Measurements from ENCODE around the gene ATP7B.
"Not testable (repeated sequence)": the region's sequence is repeated elsewhere in the genome, so short reads cannot be mapped to it uniquely, and the experiment has no call there.

The ATP7B gene

DNA sequence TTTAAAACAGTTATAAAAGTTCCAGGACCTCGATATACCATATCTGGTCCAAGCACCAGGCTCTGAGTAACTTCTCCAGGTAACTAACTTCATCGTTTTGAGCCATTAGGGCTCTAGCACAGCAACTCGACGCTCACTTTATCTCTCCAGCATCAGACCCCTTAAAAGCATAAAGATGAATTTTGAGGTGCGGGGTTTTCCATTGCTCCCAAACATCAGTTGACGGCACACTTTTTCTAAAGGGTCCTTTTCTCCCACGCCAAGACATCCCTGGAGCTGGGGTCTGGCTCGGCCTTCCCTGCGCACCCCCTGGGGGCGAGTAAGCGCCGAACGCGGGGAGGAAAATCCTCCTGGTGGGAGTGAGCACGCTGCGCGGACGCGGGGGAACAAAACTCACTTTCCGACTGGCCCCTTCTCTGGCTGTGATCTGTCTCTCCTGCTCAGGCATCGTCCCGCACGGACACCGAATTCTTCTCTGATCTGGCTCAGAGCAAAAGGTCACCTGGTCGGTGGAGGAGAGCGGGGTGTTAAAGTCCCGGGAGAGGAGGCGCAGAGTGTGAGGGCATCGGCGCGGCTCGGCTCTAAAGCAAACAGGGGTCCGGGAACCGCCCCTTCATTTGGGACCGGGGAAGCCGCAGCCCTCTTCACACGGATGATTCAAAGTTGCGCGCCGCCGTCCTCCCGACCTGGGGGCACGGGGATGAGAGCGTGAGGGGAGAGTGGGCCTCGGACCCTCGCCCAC, at the start of gene ATP7B:
Gene ATP7B, minus strand, starts transcription at position 561 of the 742 bp plus-strand sequence. Its CDS starts 113 bp downstream, at position 448.
- peak in 9 of 56 donors; percentile 6 to 44 (median 29) for DNase-seq

DNA sequence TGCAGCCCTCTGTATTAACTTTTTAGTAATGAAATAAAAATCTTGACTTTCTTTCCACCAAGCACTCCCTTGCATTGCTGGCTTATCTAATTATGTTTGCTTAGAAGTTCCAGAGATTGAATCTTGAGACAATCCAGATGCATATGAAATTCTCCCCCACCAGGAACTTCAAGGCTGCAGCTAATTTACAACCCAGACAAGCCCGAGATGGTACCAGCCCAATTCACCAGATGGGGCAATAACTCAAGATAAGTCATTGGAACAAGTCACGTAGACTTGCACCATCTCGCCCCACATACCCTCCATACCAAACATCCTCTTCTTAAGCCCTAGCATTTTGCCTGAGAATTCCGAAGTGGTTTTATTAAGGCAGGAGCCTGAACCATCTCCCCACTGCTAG, 42.2 kb upstream of the ATP7B start:
- DNase-seq: no peak

DNA sequence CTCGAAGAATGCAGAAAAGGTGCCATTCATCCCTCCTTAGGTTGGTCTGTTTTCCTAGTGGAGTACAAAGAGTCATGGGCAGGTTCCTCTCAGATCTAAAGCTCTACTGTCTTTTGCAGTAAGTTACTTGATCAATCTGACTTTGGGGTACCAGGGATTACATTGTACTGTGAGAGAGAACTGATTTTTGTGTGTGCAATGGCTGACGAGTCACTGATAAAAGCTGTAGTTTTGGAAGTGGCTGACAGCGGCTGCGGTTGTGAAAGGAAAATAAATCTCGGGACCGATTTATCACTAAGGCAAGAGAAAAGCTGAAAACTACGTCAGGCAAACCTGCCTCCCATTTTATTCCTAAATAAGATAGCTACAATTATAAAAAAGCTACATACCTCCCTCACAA, 40.1 kb upstream of the ATP7B start:
- no peak for DNase-seq

DNA sequence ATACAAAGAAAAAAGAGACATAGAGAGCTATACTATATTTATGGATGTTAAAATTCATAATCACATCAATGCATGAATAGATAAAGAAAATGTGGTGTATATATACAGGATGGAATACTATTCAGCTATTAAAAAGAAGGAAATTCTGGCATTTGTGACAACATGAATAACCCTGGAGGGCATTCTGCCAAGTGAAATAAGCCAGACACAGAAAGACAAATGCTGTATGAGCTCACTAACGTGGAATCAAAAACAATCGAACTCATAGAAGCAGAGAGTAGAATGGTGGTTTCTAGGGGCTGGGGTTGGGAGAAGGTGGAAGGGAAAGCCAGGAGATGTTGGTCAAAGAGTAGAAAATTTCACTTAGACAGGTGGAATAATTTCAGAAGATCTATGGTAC, 37.3 kb upstream of the ATP7B start:
- DNase-seq: no peak

DNA sequence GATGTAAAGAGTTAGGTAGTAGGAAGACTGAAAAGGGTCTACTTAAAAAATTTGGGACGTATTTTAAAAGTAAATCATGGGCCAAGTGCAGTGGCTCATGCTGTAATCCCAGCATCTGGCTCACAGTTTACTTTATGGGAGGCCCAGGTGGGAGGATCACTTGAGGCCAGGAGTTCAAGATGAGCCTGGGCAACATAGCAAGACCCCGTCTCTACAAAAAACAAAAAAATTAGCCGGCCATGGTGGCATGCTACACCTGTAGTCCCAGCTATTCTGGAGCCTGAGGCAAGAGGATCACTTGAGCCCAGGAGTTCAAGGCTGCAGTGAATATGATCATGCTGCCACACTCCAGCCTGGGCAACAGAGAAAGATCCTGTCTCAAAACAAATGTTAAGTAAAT, 36.2 kb upstream of the ATP7B start:
- DNase-seq: no peak

GRCh38 chr13:52043675-52044074, 32.4 kb upstream of the ATP7B start:
- DNase-seq: no peak

- DNase-seq: no peak
Observed at GRCh38 chr13:52036037-52036436, 24.8 kb upstream of the ATP7B start.

DNA sequence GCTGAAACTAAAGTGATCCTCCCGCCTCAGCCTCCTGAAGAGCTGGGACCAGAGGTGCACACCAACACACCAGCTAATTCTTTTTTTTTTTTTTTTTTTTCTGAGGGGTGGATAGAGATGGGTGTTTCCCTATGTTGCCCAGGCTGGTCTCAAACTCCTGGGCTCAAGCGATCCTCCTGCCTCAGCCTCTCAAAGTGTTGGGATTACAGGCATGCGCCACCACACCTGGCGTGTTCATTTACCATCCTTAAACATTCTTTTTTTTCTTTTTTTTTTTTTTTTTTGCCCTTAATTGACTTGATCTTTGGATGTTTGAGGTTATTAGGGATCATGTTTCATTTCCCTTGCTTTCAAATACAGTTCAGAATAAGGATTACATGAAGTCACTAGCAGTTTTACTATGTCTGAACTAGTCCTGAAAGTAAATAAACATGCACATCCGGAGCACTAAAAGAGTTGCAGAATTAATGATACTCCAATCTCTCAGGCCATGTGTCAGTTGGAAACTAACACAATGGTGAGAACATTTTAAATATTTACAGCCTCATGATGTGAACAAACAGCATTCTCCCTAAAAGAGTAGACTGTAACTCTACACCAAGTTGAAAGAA, 23.5 kb upstream of the ATP7B start:
- no peak for DNase-seq

GRCh38 chr13:52033039-52033438, 21.8 kb upstream of the ATP7B start:
- DNase-seq: no peak

- DNase-seq: not testable (repeated sequence)
Observed at GRCh38 chr13:52030401-52030800, 19.2 kb upstream of the ATP7B start.

GRCh38 chr13:52029569-52029968, 18.3 kb upstream of the ATP7B start:
- no peak for DNase-seq

- no peak for DNase-seq
Observed at GRCh38 chr13:52027832-52028231, 16.6 kb upstream of the ATP7B start.

- DNase-seq: no peak
Observed at GRCh38 chr13:52026246-52026626, 15.0 kb upstream of the ATP7B start.

GRCh38 chr13:52025475-52026245, 14.4 kb upstream of the ATP7B start:
- no peak for DNase-seq

- DNase-seq: no peak
Observed at GRCh38 chr13:52024481-52024880, 13.2 kb upstream of the ATP7B start, which contains the start of gene UTP14C. Gene UTP14C (plus strand): TSS chr13:52024691. CDS start chr13:52028805, 4,114 bp downstream.

GRCh38 chr13:52022356-52022755, 11.1 kb upstream of the ATP7B start:
- DNase-seq: no peak

DNA sequence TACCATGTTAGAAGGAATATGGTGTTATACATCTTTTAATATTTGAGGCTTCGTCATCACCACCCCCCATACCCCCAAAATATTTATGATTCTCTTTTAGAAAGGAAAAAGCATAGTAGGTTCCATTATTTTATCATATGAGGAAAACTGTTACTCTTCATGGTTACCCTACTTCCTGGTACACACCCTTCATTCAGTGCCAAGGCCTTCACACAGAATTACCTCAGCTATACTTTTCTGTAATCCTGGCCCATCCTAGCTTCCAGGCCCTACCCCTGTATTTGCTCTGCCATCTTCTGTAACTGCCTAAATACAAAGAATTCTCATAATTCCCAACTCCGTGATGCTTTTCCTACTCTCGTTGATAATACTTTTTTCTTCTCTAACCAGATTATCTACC, 8.9 kb upstream of the ATP7B start:
- no peak for DNase-seq

GRCh38 chr13:52016296-52016695, 5.0 kb upstream of the ATP7B start:
- no peak for DNase-seq

GRCh38 chr13:52012512-52012836, 1.2 kb upstream of the ATP7B start:
- DNase-seq: no peak

- peak; percentile 49 to 100 (median 98) for DNase-seq
Observed at GRCh38 chr13:52011632-52012511, 622 bp upstream of the ATP7B start, which contains the start of gene ALG11. Gene ALG11 (plus strand): TSS chr13:52012398. CDS start chr13:52012419, 21 bp downstream.

GRCh38 chr13:52009946-52010345, 1.3 kb downstream of the ATP7B start:
- DNase-seq: no peak

All from amygdala (tissue), 56 donors.